Measurements from ENCODE around the gene SULT4A1. TPM values are rescaled to one million over a fixed set of nuclear protein-coding genes. Genes with fewer than 3 reads are reported as not detected.

The SULT4A1 gene
- total and polyA plus RNA-seq, 2 experiments from 2014 or later: 4.7 to 5.2 TPM

GRCh38 chr22:43862882-43863202 lies 529 bp upstream of the SULT4A1 start:
- ATAC-seq: no peak
- H3K36me3 ChIP-seq (ENCODE audit: insufficient read depth): no peaks in the 10 kb centered on the region
- H3K27ac ChIP-seq (ENCODE audit: low read depth): no peak overlapping the region
- H4K20me1 ChIP-seq (replicated peaks; ENCODE audit: insufficient read depth): no peaks in the 10 kb centered on the region
- no peaks in the 10 kb centered on the region for H3K9me2 ChIP-seq (ENCODE audit: insufficient read depth)
- peaks cover 38% of the 10 kb centered on the region for H3K79me2 ChIP-seq (replicated peaks; ENCODE audit: insufficient read depth)
- H3K27me3 Mint-ChIP-seq (ENCODE audit: insufficient read depth, low read depth, poor library complexity): peaks cover 27% of the 10 kb centered on the region
- H3K36me3 Mint-ChIP-seq (ENCODE audit: low read depth): peaks cover 10% of the 10 kb centered on the region; the same call in 2 of the 3 replicates
- peak overlapping the region; percentile 76 for H3K4me3 Mint-ChIP-seq
- H3K4me2 ChIP-seq: peak overlapping the region; percentile 69
- peaks cover 30% of the 10 kb centered on the region for H3K4me1 Mint-ChIP-seq
- H3K27me3 ChIP-seq (ENCODE audit: insufficient read depth): 0 out of 2 replicates have a peak, but pooled peaks cover 2% of the 10 kb centered on the region
- no peak overlapping the region for H3K27ac Mint-ChIP-seq
- H2AFZ ChIP-seq: peak overlapping the region; percentile 97; the same call in 1 of the 2 replicates
- no peak for TF ChIP-seq NANOG (IDR thresholded peaks at IDR 0.05; ENCODE audit: borderline replicate concordance)
- TF ChIP-seq EZH2 (IDR thresholded peaks at IDR 0.05; ENCODE audit: low read depth, unreplicated experiment): no peak
- no peak for TF ChIP-seq JUNB (IDR thresholded peaks at IDR 0.05; ENCODE audit: unreplicated experiment)
- TF ChIP-seq CREB1 (CRISPR knock-in tag; IDR thresholded peaks at IDR 0.05; ENCODE audit: low read depth): no peak
- no peak for TF ChIP-seq ZNF114 (CRISPR knock-in tag; IDR thresholded peaks at IDR 0.05)
- TF ChIP-seq STAT1 (IDR thresholded peaks at IDR 0.05; ENCODE audit: unreplicated experiment): no peak
- no peak for TF ChIP-seq POLR2AphosphoS5 (IDR thresholded peaks at IDR 0.05; ENCODE audit: low read depth)
- TF ChIP-seq CTCF (conservative IDR thresholded peaks at IDR 0.05; ENCODE audit: low read depth in 2 of 2): no peak
- TF ChIP-seq ZNF331 (CRISPR knock-in tag; IDR thresholded peaks at IDR 0.05; ENCODE audit: low read depth): no peak
- no peak for TF ChIP-seq REST (IDR thresholded peaks at IDR 0.05; ENCODE audit: unreplicated experiment)
- TF ChIP-seq ZNF462 (CRISPR knock-in tag; IDR thresholded peaks at IDR 0.05): no peak
- no peak for TF ChIP-seq EZH2phosphoT487 (IDR thresholded peaks at IDR 0.05; ENCODE audit: unreplicated experiment)
- H3K9me3 Mint-ChIP-seq: no peaks in the 10 kb centered on the region; the same call in 2 of the 3 replicates
- H3F3A ChIP-seq (replicated peaks; ENCODE audit: low read depth): peaks cover 16% of the 10 kb centered on the region; the same call in 1 of the 2 replicates
- no peak for DNase-seq (ENCODE audit: low spot score)
- peak overlapping the region; percentile 52 for H3K4me3 ChIP-seq
- peaks cover 25% of the 10 kb centered on the region for H3K4me1 ChIP-seq (ENCODE audit: insufficient read depth)

Measured in GM23338 (cell line).